Body of pancreas (tissue), 4 donors: ENCODE data around the gene ADGRA1. TPM values are rescaled to one million over a fixed set of nuclear protein-coding genes. Genes with fewer than 3 reads are reported as not detected.
"Not testable (repeated sequence)": the region's sequence is repeated elsewhere in the genome, so short reads cannot be mapped to it uniquely, and the experiment has no call there.

Experiments
- ATAC-seq: fragments of 150-250 bp; one replicate; pipeline ENCODE4 v1.9.1; 2016
- DNase-seq, 4 donors: peaks; one replicate each; pipeline ENCODE4 v3.0.0-alpha.2; 2019
- H3K27ac ChIP-seq, 4 donors: fragments of 200-600 bp; sonication (generic); 1 replicate in 3 of 4; 2 replicates in 1 of 4; pipeline versions ENCODE4 v1.5.1 to v1.6.1; 2016 to 2019; ENCODE audit warnings: mild to moderate bottlenecking in 1 of 4, mixed read lengths in 1 of 4, moderate library complexity in 1 of 4
- H3K27me3 ChIP-seq, 2 donors: fragments of 200-600 bp; sonication (generic); one replicate each; pipeline ENCODE4 v1.6.0; 2016; ENCODE audit warnings: mild to moderate bottlenecking in 1 of 2
- H3K36me3 ChIP-seq, 2 donors: fragments of 200-600 bp; sonication (generic); replicated peaks in 1 of 2; 2 replicates each; pipeline ENCODE4 v1.5.1; 2016; ENCODE audit warnings: low read depth in 2 of 2; ENCODE audit not compliant: insufficient read depth in 1 of 2
- H3K4me1 ChIP-seq: fragments of 200-600 bp; sonication (generic); one replicate; pipeline ENCODE4 v1.6.0; 2016
- H3K4me3 ChIP-seq, 2 donors: fragments of 200-600 bp; sonication (generic); 1 replicate in 1 of 2; 2 replicates in 1 of 2; pipeline ENCODE4 v1.5.1; 2016 to 2019
- H3K9me3 ChIP-seq, 3 donors: fragments of 200-600 bp; sonication (generic); 1 replicate in 2 of 3; 2 replicates in 1 of 3; pipeline ENCODE4 v1.5.1; 2016
- POLR2A ChIP-seq, 3 donors: fragments of 450-650 bp; IDR thresholded peaks; one replicate each; pipeline ENCODE4 v1.6.1; 2016; ENCODE audit warnings: antibody characterized with exemption in 3 of 3, mild to moderate bottlenecking in 2 of 3
- WGBS, 2 donors: methylation state at CpG; one replicate each; pipeline ENCODE4 v1.1.5; 2017; 5-methylcytosine and 5-hydroxymethylcytosine counted together
- intact Hi-C: fragments of 100-400 bp; cut with DNase I; formaldehyde crosslinking; loops from one replicate; pipeline ENCODE4 v1.15.1; 2023
- total RNA-seq, 2 donors: library from RNA; depleted of rRNA; stranded (reverse); fragments of >200 nt; gene quantifications; one replicate each; pipeline ENCODE4 v1.1.0, GENCODE V29; 2016
- TF ChIP-seq, protein P1 (sequence below), 7 experiments: fragments of 450-650 bp in 4 of 7; fragments of 200-600 bp in 3 of 7; sonication (generic) in 3 of 7; IDR thresholded peaks; one replicate each; pipeline ENCODE4 v1.5.1; 2016 to 2019; ENCODE audit warnings: antibody characterized with exemption in 7 of 7

ADGRA1 gene
- total RNA-seq, 2 donors from 2014 or later: under 0.01 TPM; not detected in 1

DNA sequence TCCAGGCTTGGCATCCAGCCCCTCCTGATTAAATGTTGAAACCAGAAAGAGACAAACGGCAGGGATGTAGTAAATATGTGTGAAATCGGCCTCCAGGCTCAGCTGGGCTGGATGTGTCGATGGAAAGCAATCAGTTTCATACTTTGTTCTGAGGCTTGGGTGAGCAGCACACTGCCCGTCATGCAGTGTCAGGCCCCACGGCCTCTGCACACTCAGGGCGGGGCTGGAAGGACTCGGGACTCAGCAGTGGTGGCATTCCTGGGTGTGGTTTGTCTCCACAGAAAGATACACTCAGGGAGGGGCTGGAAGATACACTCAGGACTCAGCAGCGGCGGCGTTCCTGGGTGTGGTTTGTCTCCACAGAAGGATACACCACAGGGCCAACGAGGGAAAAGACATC, 22.0 kb downstream of the ADGRA1 start:
- ATAC-seq: peak; percentile 70
- 40 to 45% methylated on average over 7 to 11 of the region's 11 CpGs for WGBS, 2 donors
- peak; percentile 9 to 61 (median 18) for DNase-seq

DNA sequence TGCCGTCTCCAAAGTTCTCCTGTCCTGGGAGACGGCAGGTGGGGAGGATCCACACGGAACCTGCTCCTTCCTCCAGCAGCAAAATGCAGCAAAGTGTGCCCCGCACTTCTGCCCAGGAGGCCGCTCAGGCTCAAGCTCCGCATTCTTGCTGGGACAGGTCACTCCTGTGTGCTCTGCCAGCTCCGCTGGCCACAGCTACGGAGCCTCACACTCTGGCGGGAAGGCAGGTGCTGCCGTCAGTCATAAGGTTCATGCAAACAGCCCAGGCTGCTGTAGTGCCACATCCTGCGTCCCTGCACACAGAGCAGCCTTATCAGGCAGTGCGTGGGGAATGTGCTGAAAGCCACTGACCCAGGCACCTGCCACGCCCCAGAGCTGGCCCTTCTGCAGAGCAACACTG, 22.4 kb downstream of the ADGRA1 start:
- Histone ChIP-seq H3K27me3 (no peaks in the 10 kb centered on the region), H3K27ac (peak overlapping the region; percentile 64 to 90 (median 68)), H3K36me3 (no peaks in the 10 kb centered on the region), H3K4me1 (peaks cover 19% of the 10 kb centered on the region), H3K4me3 (no peak overlapping the region), H3K9me3 (peaks cover 0 to 4% (median 0%) of the 10 kb centered on the region in 3 donors)
- intact Hi-C loops: no loop called here
- WGBS, 2 donors: 16 to 21% methylated on average over 3 to 13 of the region's 13 CpGs
- TF ChIP-seq, protein P1, sequence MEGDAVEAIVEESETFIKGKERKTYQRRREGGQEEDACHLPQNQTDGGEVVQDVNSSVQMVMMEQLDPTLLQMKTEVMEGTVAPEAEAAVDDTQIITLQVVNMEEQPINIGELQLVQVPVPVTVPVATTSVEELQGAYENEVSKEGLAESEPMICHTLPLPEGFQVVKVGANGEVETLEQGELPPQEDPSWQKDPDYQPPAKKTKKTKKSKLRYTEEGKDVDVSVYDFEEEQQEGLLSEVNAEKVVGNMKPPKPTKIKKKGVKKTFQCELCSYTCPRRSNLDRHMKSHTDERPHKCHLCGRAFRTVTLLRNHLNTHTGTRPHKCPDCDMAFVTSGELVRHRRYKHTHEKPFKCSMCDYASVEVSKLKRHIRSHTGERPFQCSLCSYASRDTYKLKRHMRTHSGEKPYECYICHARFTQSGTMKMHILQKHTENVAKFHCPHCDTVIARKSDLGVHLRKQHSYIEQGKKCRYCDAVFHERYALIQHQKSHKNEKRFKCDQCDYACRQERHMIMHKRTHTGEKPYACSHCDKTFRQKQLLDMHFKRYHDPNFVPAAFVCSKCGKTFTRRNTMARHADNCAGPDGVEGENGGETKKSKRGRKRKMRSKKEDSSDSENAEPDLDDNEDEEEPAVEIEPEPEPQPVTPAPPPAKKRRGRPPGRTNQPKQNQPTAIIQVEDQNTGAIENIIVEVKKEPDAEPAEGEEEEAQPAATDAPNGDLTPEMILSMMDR (IDR thresholded peaks at IDR 0.05): no peak
- TF ChIP-seq POLR2A (IDR thresholded peaks at IDR 0.05): peak; percentile 9 to 84 (median 52)
- DNase-seq (peak; percentile 64 to 84 (median 70)), ATAC-seq (peak; percentile 94)

More for the DNA sequence above, 22.0 kb downstream of the ADGRA1 start:
- intact Hi-C loops: no loop called here
- no peaks in the 10 kb centered on the region for H3K27me3 ChIP-seq
- H3K4me3 ChIP-seq: no peak overlapping the region
- peak overlapping the region; percentile 64 to 90 (median 68) for H3K27ac ChIP-seq
- H3K4me1 ChIP-seq: peaks cover 19% of the 10 kb centered on the region
- TF ChIP-seq, protein P1 (IDR thresholded peaks at IDR 0.05): no peak
- TF ChIP-seq POLR2A (IDR thresholded peaks at IDR 0.05): no peak
- no peaks in the 10 kb centered on the region for H3K36me3 ChIP-seq
- peaks cover 0 to 4% (median 0%) of the 10 kb centered on the region in 3 donors for H3K9me3 ChIP-seq

DNA sequence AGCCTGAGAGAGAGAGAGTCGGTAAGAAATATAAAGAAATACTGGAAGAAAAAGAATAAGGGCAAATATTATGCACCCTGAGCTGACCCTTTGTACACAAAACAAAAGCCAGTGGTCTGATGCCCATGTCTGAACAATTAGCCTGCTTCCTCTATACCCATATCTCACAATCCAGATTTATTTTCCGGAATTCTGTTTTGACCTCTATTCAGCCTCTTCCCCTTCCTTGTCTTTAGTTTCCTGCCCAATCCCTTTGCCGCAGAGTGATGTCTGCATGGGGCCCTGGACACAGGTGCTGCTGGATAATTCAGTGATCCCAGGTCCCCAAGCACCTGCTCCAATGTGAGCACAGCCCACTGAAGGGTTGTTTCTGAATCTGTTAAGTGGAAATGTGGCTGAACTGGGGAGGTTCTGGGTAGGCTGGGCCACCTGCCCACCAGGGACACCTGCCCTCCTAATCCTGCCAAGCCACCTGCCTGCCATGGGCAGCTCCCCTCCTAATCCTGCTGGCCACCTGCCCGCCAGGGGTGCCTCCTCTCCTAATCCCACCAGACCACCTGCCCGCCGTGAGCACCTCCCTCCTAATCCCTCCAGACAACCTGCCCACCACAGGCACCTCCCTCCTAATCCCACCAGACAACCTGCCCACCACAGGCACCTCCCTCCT, 23.0 kb downstream of the ADGRA1 start:
- no peak for DNase-seq
- WGBS, 2 donors: 37 to 44% methylated on average over 4 to 6 of the region's 6 CpGs
- peaks cover 0 to 4% (median 0%) of the 10 kb centered on the region in 3 donors for H3K9me3 ChIP-seq

DNA sequence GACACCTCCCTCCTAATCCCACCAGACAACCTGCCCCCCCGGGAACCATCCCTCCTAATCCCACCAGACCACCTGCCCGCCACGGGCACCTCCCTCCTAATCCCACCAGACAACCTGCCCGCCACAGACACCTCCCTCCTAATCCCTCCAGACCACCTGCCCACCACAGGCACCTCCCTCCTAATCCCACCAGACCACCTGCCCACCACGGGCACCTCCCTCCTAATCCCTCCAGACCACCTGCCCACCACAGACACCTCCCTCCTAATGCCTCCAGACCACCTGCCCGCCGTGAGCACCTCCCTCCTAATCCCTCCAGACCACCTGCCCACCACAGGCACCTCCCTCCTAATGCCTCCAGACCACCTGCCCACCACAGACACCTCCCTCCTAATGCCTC, 23.9 kb downstream of the ADGRA1 start:
- H3K9me3 ChIP-seq, DNase-seq, H3K4me3 ChIP-seq, intact Hi-C loops, H3K36me3 ChIP-seq, H3K27me3 ChIP-seq, ATAC-seq, H3K27ac ChIP-seq: not testable (repeated sequence)
- WGBS, 2 donors: 10 to 19% methylated on average over 6 of the region's 7 CpGs
- peaks cover 19% of the 10 kb centered on the region for H3K4me1 ChIP-seq

More for the DNA sequence above, 23.0 kb downstream of the ADGRA1 start:
- TF ChIP-seq POLR2A (IDR thresholded peaks at IDR 0.05): no peak
- TF ChIP-seq, protein P1 (IDR thresholded peaks at IDR 0.05): no peak
- Histone ChIP-seq H3K4me1 (peaks cover 19% of the 10 kb centered on the region), H3K27ac (peak overlapping the region; percentile 11 to 90 (median 48)), H3K36me3 (no peaks in the 10 kb centered on the region), H3K4me3 (no peak overlapping the region), H3K27me3 (no peaks in the 10 kb centered on the region)
- ATAC-seq: no peak
- intact Hi-C loops: no loop called here

DNA sequence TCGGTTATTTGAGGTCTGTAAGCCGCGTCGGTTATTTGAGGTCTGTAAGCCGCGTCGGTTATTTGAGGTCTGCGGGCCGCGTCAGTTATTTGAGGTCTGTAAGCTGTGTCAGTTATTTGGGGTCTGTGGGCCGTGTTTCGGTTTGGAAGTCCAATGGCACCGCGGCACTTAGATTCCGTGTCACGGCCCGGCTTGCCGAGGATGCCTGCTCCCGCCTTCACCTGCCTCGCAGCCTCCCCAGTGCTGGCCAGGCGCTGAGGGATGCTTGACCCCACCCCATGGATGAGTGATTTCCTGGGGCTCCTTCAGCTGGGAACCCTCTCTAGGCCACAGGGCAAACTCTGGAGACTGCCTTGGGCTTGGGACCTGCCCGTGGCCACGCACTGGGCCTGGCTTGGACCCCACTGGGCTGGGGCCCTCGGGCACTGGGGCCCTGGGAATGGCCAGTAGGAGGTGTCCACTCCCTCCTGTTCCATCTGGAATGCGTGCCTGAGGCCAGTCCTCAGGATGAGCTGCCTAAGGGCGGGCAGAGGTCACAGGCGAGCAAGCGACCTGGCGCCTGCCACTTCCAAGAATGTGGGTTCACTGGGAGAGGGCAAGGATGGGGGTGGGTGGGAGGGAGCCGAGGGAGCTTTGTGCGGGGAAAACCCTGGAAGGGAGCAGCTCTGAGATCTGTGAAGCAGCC, 25.6 kb downstream of the ADGRA1 start:
- ATAC-seq (no peak), DNase-seq (no peak)
- Histone ChIP-seq H3K4me1 (peaks cover 19% of the 10 kb centered on the region), H3K27ac (no peak overlapping the region), H3K9me3 (no peaks in the 10 kb centered on the region), H3K27me3 (no peaks in the 10 kb centered on the region), H3K36me3 (no peaks in the 10 kb centered on the region), H3K4me3 (no peak overlapping the region)
- intact Hi-C loops: no loop called here
- 85 to 86% methylated on average over 23 to 31 of the region's 31 CpGs for WGBS, 2 donors
- TF ChIP-seq, protein P1 (IDR thresholded peaks at IDR 0.05): no peak
- no peak for TF ChIP-seq POLR2A (IDR thresholded peaks at IDR 0.05)
